Kidney (tissue), 14 donors: Measurements from ENCODE around the gene L3MBTL4. TPM values are rescaled to one million over a fixed set of nuclear protein-coding genes. Genes with fewer than 3 reads are reported as not detected.

Source experiments
- DNase-seq, 5 donors: peaks; one replicate each; pipeline ENCODE4 v3.0.0-alpha.2; 2013 to 2020
- FAIRE-seq: peaks from 2 replicates; lab custom pipeline; 2012; peaks lifted over from hg19 to GRCh38; lab: Jason Lieb, UNC
- H3K27ac ChIP-seq, 2 donors: one replicate each; pipeline ENCODE4 v1.7.0; 2013; ENCODE audit warnings: low read depth in 2 of 2, low read length in 2 of 2, inconsistent platforms in 1 of 2
- H3K27me3 ChIP-seq: one replicate; pipeline ENCODE4 v1.7.1; 2013; ENCODE audit warnings: low read length, inconsistent platforms; ENCODE audit not compliant: control insufficient read depth, insufficient read depth
- H3K36me3 ChIP-seq, 3 donors: one replicate each; pipeline versions ENCODE4 v1.7.0 to v1.7.1; 2013; ENCODE audit warnings: low read length in 3 of 3, control low read depth in 1 of 3, inconsistent platforms in 1 of 3; ENCODE audit not compliant: insufficient read depth in 3 of 3, control insufficient read depth in 2 of 3
- H3K4me1 ChIP-seq, 3 donors: one replicate each; pipeline versions ENCODE4 v1.7.0 to v1.7.1; 2013; ENCODE audit warnings: low read length in 3 of 3, inconsistent platforms in 1 of 3, low read depth in 1 of 3; ENCODE audit not compliant: control insufficient read depth in 2 of 3, insufficient read depth in 2 of 3
- H3K4me3 ChIP-seq, 3 donors: one replicate each; pipeline versions ENCODE4 v1.7.0 to v1.8.1; 2013; ENCODE audit warnings: low read length in 3 of 3, control low read depth in 1 of 3, inconsistent platforms in 1 of 3
- H3K9ac ChIP-seq, 3 donors: one replicate each; pipeline versions ENCODE4 v1.7.0 to v1.7.1; 2013; ENCODE audit warnings: low read length in 3 of 3, control low read depth in 1 of 3, inconsistent platforms in 1 of 3
- H3K9me3 ChIP-seq, 3 donors: one replicate each; pipeline versions ENCODE4 v1.7.0 to v1.7.1; 2013; ENCODE audit warnings: low read length in 3 of 3, control low read depth in 1 of 3, inconsistent platforms in 1 of 3; ENCODE audit not compliant: control insufficient read depth in 2 of 3, insufficient read depth in 1 of 3
- CTCF ChIP-seq: IDR thresholded peaks from 3 replicates; pipeline ENCODE4 v1.5.1; 2012; ENCODE audit warnings: mild to moderate bottlenecking, moderate library complexity, borderline replicate concordance; ENCODE audit not compliant: insufficient read depth; ENCODE audit errors: extremely low read depth
- intact Hi-C: fragments of 100-400 bp; cut with DNase I; formaldehyde crosslinking; loops from one replicate; pipeline ENCODE4 v1.11.1; 2022
- polyA plus RNA-seq: library from polyadenylated mRNA; stranded (reverse); fragments of 350-450 nt; fragmentation: Illumina TruSeq; extraction: RNeasy Lipid Tissue Mini Kit (QIAGEN cat#74804); gene quantifications from one replicate; pipeline ENCODE4 v1.2.3, GENCODE V29; 2014; ENCODE audit warnings: low read depth, low replicate concordance; ENCODE audit not compliant: insufficient read depth
- total RNA-seq: library from RNA; stranded (reverse); fragmentation: NEBNext Ultra II Directional; extraction: Animal tissue kit (Norgen Biotek cat#: 25700); gene quantifications from one replicate; pipeline ENCODE4 v1.2.1, GENCODE V29; 2021
- donor health status: control.
- donor health status: control.
- donor health status: control.
- donor health status: control.
- donor health status: control.
- donor health status: DM: yes; HTN: yes; CAD: no.
- donor health status: Normal renal cell carcinoma (clear cell type).

L3MBTL4 gene
- total and polyA plus RNA-seq, 2 donors from 2014 or later, result 3.9 to 15.2 TPM

- intact Hi-C loops, result no loop called here
- DNase-seq, result no peak
- Histone ChIP-seq H3K4me3 (no peak overlapping the region), H3K27ac (no peak overlapping the region), H3K27me3 (no peaks in the 10 kb centered on the region), H3K36me3 (no peaks in the 10 kb centered on the region), H3K4me1 (peaks cover 0 to 4% (median 0%) of the 10 kb centered on the region in 3 donors), H3K9ac (no peak overlapping the region), H3K9me3 (no peaks in the 10 kb centered on the region)
- TF ChIP-seq CTCF, result no peak
- FAIRE-seq, result no peak
Measured at GRCh38 chr18:6021306-6022073, 393.2 kb downstream of the L3MBTL4 start.

- H3K27me3 ChIP-seq, result no peaks in the 10 kb centered on the region
- H3K27ac ChIP-seq, result no peak overlapping the region
- FAIRE-seq (no peak), DNase-seq (no peak)
- H3K4me1 ChIP-seq, result no peaks in the 10 kb centered on the region
- no peaks in the 10 kb centered on the region for H3K9me3 ChIP-seq
- intact Hi-C loops, result no loop called here
- no peak for TF ChIP-seq CTCF
- no peak overlapping the region for H3K9ac ChIP-seq
- no peaks in the 10 kb centered on the region for H3K36me3 ChIP-seq
- no peak overlapping the region for H3K4me3 ChIP-seq
Measured at GRCh38 chr18:6018671-6019070, 396.0 kb downstream of the L3MBTL4 start.

- Histone ChIP-seq H3K27me3 (no peaks in the 10 kb centered on the region), H3K27ac (no peak overlapping the region), H3K9ac (no peak overlapping the region), H3K4me1 (no peaks in the 10 kb centered on the region), H3K4me3 (no peak overlapping the region), H3K36me3 (no peaks in the 10 kb centered on the region), H3K9me3 (no peaks in the 10 kb centered on the region)
- intact Hi-C loops, result no loop called here
- TF ChIP-seq CTCF, result no peak
- no peak for FAIRE-seq
- no peak for DNase-seq
Measured at GRCh38 chr18:6017171-6017570, 397.5 kb downstream of the L3MBTL4 start.
